MM.1S (cell line): ENCODE data around the gene TBL1XR1.

Experiments
- DNase-seq: peaks from one replicate; pipeline ENCODE4 v3.0.0-alpha.2; 2015
- H2AFZ ChIP-seq: fragments of 300-600 bp; sonication (generic); 2 replicates; pipeline ENCODE4 v1.6.0; 2016; ENCODE audit warnings: antibody characterized with exemption, low read length
- H3F3A ChIP-seq: fragments of 300-600 bp; sonication (generic); 2 replicates; pipeline ENCODE4 v1.6.1; 2016; ENCODE audit warnings: mild to moderate bottlenecking, antibody characterized with exemption, low read length, moderate library complexity, mixed read lengths; ENCODE audit not compliant: insufficient read depth
- H3K27ac ChIP-seq: fragments of 300-600 bp; sonication (generic); 2 replicates; pipeline ENCODE4 v1.5.1; 2016; ENCODE audit warnings: mild to moderate bottlenecking, low read length
- H3K27me3 ChIP-seq: fragments of 300-600 bp; sonication (generic); replicated peaks from 2 replicates; pipeline ENCODE4 v1.6.0; 2016; ENCODE audit warnings: low read length; ENCODE audit not compliant: insufficient read depth
- H3K36me3 ChIP-seq: fragments of 300-600 bp; sonication (generic); replicated peaks from 2 replicates; pipeline ENCODE4 v1.6.1; 2016; ENCODE audit warnings: mild to moderate bottlenecking, low read length, mixed read lengths; ENCODE audit not compliant: insufficient read depth
- H3K4me1 ChIP-seq: fragments of 300-600 bp; sonication (generic); 2 replicates; pipeline ENCODE4 v1.6.1; 2016; ENCODE audit warnings: low read length, mixed read lengths
- H3K4me2 ChIP-seq: fragments of 300-600 bp; sonication (generic); 2 replicates; pipeline ENCODE4 v1.6.0; 2016; ENCODE audit warnings: low read depth, low read length
- H3K4me3 ChIP-seq: fragments of 300-600 bp; sonication (generic); 2 replicates; pipeline ENCODE4 v1.5.1; 2016; ENCODE audit warnings: low read length, mixed read lengths
- H3K79me2 ChIP-seq: fragments of 300-600 bp; sonication (generic); 2 replicates; pipeline ENCODE4 v1.6.1; 2016; ENCODE audit warnings: mixed run types, low read length, mixed read lengths
- H3K9ac ChIP-seq: fragments of 300-600 bp; sonication (generic); 2 replicates; pipeline ENCODE4 v1.6.1; 2016; ENCODE audit warnings: low read length, mixed read lengths
- H3K9me2 ChIP-seq: fragments of 300-600 bp; sonication (generic); replicated peaks from 2 replicates; pipeline ENCODE4 v1.6.1; 2016; ENCODE audit warnings: mild to moderate bottlenecking, low read length, mixed read lengths; ENCODE audit not compliant: insufficient read depth
- H3K9me3 ChIP-seq: fragments of 300-600 bp; sonication (generic); replicated peaks from 2 replicates; pipeline ENCODE4 v1.6.1; 2016; ENCODE audit warnings: mild to moderate bottlenecking, low read length, mixed read lengths; ENCODE audit not compliant: insufficient read depth
- H4K20me1 ChIP-seq: fragments of 300-600 bp; sonication (generic); 2 replicates; pipeline ENCODE4 v1.6.1; 2016; ENCODE audit warnings: mild to moderate bottlenecking, low read length, moderate library complexity, mixed read lengths; ENCODE audit not compliant: insufficient read depth
- CTCF ChIP-seq: fragments of 300-600 bp; sonication (generic); IDR thresholded peaks from 2 replicates; pipeline ENCODE4 v1.5.1; 2016; ENCODE audit warnings: antibody characterized with exemption, low read length, mixed read lengths
- EZH2 ChIP-seq: fragments of 300-600 bp; sonication (generic); optimal IDR thresholded peaks from 2 replicates; pipeline ENCODE3; 2017; ENCODE audit warnings: low read depth, mild to moderate bottlenecking, antibody characterized with exemption, low read length, mixed read lengths
- EZH2phosphoT487 ChIP-seq: fragments of 300-600 bp; sonication (generic); IDR thresholded peaks from 2 replicates; pipeline ENCODE4 v1.6.1; 2018; ENCODE audit warnings: antibody characterized with exemption, low read length

The TBL1XR1 gene

DNA sequence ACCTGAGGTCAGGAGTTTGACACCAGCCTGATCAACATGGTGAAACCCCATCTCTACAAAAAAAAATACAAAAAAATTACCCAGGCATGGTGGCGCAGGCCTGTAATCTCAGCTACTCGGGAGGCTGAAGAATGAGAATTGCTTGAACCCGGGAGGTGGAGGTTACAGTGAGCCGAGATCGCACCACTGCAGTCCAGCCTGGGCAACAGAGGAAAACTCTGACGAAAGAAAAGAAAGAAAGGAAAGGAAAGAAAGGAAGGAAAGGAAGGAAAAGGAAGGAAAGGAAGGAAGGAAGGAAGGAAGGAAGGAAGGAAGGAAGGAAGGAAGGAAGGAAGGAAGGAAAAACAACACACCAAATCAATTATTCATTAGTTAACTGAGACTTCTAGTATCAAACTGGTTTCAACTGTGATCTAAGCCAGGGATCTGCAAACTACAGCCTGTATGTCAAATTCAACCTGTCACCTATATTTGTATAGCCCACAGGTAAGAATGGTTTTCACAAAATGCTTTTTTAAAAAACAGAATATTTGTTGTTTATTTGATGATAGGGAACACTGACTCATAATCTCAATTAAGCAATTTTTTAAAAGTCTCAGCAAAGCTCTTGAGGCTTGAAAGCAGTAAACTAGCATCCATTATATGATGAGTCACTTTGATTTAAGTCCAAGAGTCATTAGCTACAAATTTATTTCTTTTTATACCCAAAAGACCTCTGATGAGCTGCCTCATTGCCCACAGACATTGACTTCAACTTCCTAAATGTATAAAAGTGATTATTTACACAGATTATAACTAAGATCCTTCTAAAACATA, 127.6 kb downstream of the TBL1XR1 start:
- Histone ChIP-seq H3K9ac (no peak overlapping the region), H3F3A (peaks cover 10% of the 10 kb centered on the region; the same call in 1 of the 2 replicates), H3K9me2 (no peaks in the 10 kb centered on the region), H4K20me1 (peaks cover 65% of the 10 kb centered on the region), H3K27ac (no peak overlapping the region), H3K4me1 (peaks cover 20% of the 10 kb centered on the region), H3K9me3 (no peaks in the 10 kb centered on the region), H3K27me3 (no peaks in the 10 kb centered on the region), H3K4me2 (no peak overlapping the region), H2AFZ (no peak overlapping the region), H3K79me2 (peaks cover 100% of the 10 kb centered on the region), H3K4me3 (no peak overlapping the region), H3K36me3 (peaks cover 7% of the 10 kb centered on the region; the same call in 1 of the 2 replicates)
- TF ChIP-seq EZH2 (no peak), EZH2phosphoT487 (no peak), CTCF (no peak)
- no peak for DNase-seq

- Histone ChIP-seq H4K20me1 (peaks cover 57% of the 10 kb centered on the region), H3K36me3 (peaks cover 2% of the 10 kb centered on the region; the same call in 1 of the 2 replicates), H3K4me2 (no peak overlapping the region), H3K9ac (no peak overlapping the region), H2AFZ (no peak overlapping the region), H3K4me3 (no peak overlapping the region), H3K27me3 (no peaks in the 10 kb centered on the region), H3K9me3 (no peaks in the 10 kb centered on the region), H3K79me2 (peaks cover 100% of the 10 kb centered on the region), H3K4me1 (peaks cover 23% of the 10 kb centered on the region), H3K27ac (no peak overlapping the region), H3K9me2 (no peaks in the 10 kb centered on the region), H3F3A (peaks cover 17% of the 10 kb centered on the region; the same call in 1 of the 2 replicates)
- TF ChIP-seq CTCF (no peak), EZH2phosphoT487 (no peak), EZH2 (no peak)
- no peak for DNase-seq
These were observed 128.3 kb downstream of the TBL1XR1 start for GRCh38 chr3:177068967-177069366.

DNA sequence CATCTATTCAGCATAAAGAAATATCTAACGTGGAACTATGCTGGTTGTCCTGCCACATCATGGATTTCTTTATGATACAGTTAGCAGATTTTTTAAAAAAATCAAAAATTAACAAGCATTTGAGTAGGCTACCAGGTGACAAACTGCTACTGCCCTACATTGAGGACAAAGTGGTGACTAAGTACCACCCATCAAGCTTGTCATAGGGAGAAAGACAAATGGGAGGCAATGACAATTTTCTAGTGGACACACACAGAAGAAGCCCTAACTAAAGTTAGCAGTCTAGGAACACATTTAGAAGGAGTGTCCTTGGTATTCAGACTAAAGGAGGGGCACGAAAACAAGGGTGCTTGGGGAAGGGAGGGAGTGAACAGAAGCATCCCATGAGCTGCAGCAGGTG, 131.2 kb downstream of the TBL1XR1 start:
- peaks cover 100% of the 10 kb centered on the region for H3K79me2 ChIP-seq
- DNase-seq: no peak
- H3K27me3 ChIP-seq: no peaks in the 10 kb centered on the region
- no peak overlapping the region for H2AFZ ChIP-seq
- no peaks in the 10 kb centered on the region for H3K9me2 ChIP-seq
- H3K9me3 ChIP-seq: no peaks in the 10 kb centered on the region
- H3K27ac ChIP-seq: no peak overlapping the region
- H3K4me1 ChIP-seq: peaks cover 45% of the 10 kb centered on the region
- H3K36me3 ChIP-seq: peaks cover 5% of the 10 kb centered on the region; the same call in 1 of the 2 replicates
- H3K4me2 ChIP-seq: no peak overlapping the region
- H3K9ac ChIP-seq: no peak overlapping the region
- H3F3A ChIP-seq: peaks cover 40% of the 10 kb centered on the region
- TF ChIP-seq EZH2phosphoT487: no peak
- no peak for TF ChIP-seq EZH2
- TF ChIP-seq CTCF: no peak
- H3K4me3 ChIP-seq: no peak overlapping the region
- H4K20me1 ChIP-seq: peaks cover 39% of the 10 kb centered on the region
